ENCODE measurements around the gene APBB1.

- TF ChIP-seq CTCF (IDR thresholded peaks at IDR 0.05; ENCODE audit: low read length) (no peak), EZH2 (IDR thresholded peaks at IDR 0.05; ENCODE audit: borderline replicate concordance, low read length) (no peak)
These were observed 23.5 kb upstream of the APBB1 start for GRCh38 chr11:6442441-6442840.

Data from OCI-LY1 (cell line).